H9 (cell line): ENCODE measurements around the gene RBM42. TPM values are rescaled to one million over a fixed set of nuclear protein-coding genes. Genes with fewer than 3 reads are reported as not detected.
A peak's percentile ranks its signal among the peaks of the same experiment; 100 is the strongest.

Experiments used
- DNase-seq: peaks from one replicate; pipeline ENCODE4 v3.0.0-alpha.2; 2017
- H2AFZ ChIP-seq: one replicate; pipeline ENCODE4 v1.6.1; 2013; ENCODE audit warnings: mild to moderate bottlenecking, low read length, control low read depth, moderate library complexity
- H2AK5ac ChIP-seq: 2 replicates; pipeline ENCODE4 v1.6.1; 2013; ENCODE audit warnings: low read length, control low read depth, mixed read lengths; ENCODE audit not compliant: insufficient read length
- H2BK120ac ChIP-seq: one replicate; pipeline ENCODE4 v1.6.1; 2013; ENCODE audit warnings: low read depth, mild to moderate bottlenecking, low read length, control low read depth, inconsistent platforms; ENCODE audit not compliant: poor library complexity, severe bottlenecking
- H2BK12ac ChIP-seq: 2 replicates; pipeline ENCODE4 v1.6.1; 2013; ENCODE audit warnings: low read length, control low read depth, mixed read lengths, low read depth; ENCODE audit not compliant: insufficient read length
- H2BK15ac ChIP-seq: 2 replicates; pipeline ENCODE4 v1.6.1; 2013; ENCODE audit warnings: low read depth, low read length, control low read depth
- H2BK20ac ChIP-seq: one replicate; pipeline ENCODE4 v1.6.1; 2013; ENCODE audit warnings: low read depth, mild to moderate bottlenecking, low read length, control low read depth, inconsistent platforms; ENCODE audit not compliant: poor library complexity, severe bottlenecking
- H2BK5ac ChIP-seq: 2 replicates; pipeline ENCODE4 v1.6.1; 2013; ENCODE audit warnings: low read length, control low read depth, mixed read lengths; ENCODE audit not compliant: insufficient read length
- H3K14ac ChIP-seq: 2 replicates; pipeline ENCODE4 v1.6.1; 2013; ENCODE audit warnings: low read length, control low read depth; ENCODE audit not compliant: insufficient read depth
- H3K18ac ChIP-seq: 2 replicates; pipeline ENCODE4 v1.6.1; 2013; ENCODE audit warnings: low read depth, mild to moderate bottlenecking, mixed read lengths, low read length, control low read depth; ENCODE audit not compliant: insufficient read length
- H3K23ac ChIP-seq: 2 replicates; pipeline ENCODE4 v1.6.1; 2013; ENCODE audit warnings: low read length, control low read depth, mixed read lengths, low read depth; ENCODE audit not compliant: insufficient read length
- H3K23me2 ChIP-seq: 2 replicates; pipeline ENCODE4 v1.6.1; 2013; ENCODE audit warnings: low read depth, mild to moderate bottlenecking, mixed read lengths, low read length, control low read depth; ENCODE audit not compliant: insufficient read length, poor library complexity, severe bottlenecking
- H3K27ac ChIP-seq: 2 replicates; pipeline ENCODE4 v1.5.1; 2013; ENCODE audit warnings: low read length, control low read depth, mixed read lengths, low read depth; ENCODE audit not compliant: insufficient read length
- H3K27me3 ChIP-seq: 2 replicates; pipeline ENCODE4 v1.6.1; 2013; ENCODE audit warnings: low read length, control low read depth, inconsistent platforms; ENCODE audit not compliant: insufficient read depth
- H3K4ac ChIP-seq: 2 replicates; pipeline ENCODE4 v1.6.1; 2013; ENCODE audit warnings: low read depth, mild to moderate bottlenecking, control low read depth, inconsistent platforms, low read length, moderate library complexity
- H3K4me1 ChIP-seq: 2 replicates; pipeline ENCODE4 v1.6.1; 2013; ENCODE audit warnings: low read length, control low read depth, inconsistent platforms; ENCODE audit not compliant: insufficient read depth
- H3K4me2 ChIP-seq: 2 replicates; pipeline ENCODE4 v1.6.1; 2013; ENCODE audit warnings: low read length, control low read depth, mixed read lengths; ENCODE audit not compliant: insufficient read length, insufficient read depth
- H3K56ac ChIP-seq: 2 replicates; pipeline ENCODE4 v1.6.1; 2013; ENCODE audit warnings: low read depth, mild to moderate bottlenecking, mixed read lengths, low read length, control low read depth; ENCODE audit not compliant: insufficient read length
- H3K79me1 ChIP-seq: 2 replicates; pipeline ENCODE4 v1.6.1; 2013; ENCODE audit warnings: low read depth, mild to moderate bottlenecking, moderate library complexity, low read length, control low read depth, inconsistent platforms; ENCODE audit not compliant: insufficient read depth, poor library complexity, severe bottlenecking
- H3K79me2 ChIP-seq: 2 replicates; pipeline ENCODE4 v1.6.1; 2013; ENCODE audit warnings: low read length, control low read depth, inconsistent platforms; ENCODE audit not compliant: insufficient read depth
- H3K9ac ChIP-seq: 2 replicates; pipeline ENCODE4 v1.6.1; 2013; ENCODE audit warnings: low read length, control low read depth, mixed read lengths; ENCODE audit not compliant: insufficient read length; ENCODE audit errors: extremely low read depth
- H3K9me3 ChIP-seq: one replicate; pipeline ENCODE4 v1.6.1; 2013; ENCODE audit warnings: low read depth, low read length, inconsistent platforms; ENCODE audit not compliant: control insufficient read depth
- H3T11ph ChIP-seq: one replicate; pipeline ENCODE4 v1.6.1; 2013; ENCODE audit warnings: mild to moderate bottlenecking, low read length, control low read depth, inconsistent platforms
- H4K20me1 ChIP-seq: one replicate; pipeline ENCODE4 v1.6.1; 2013; ENCODE audit not compliant: control insufficient read depth, insufficient read length, insufficient read depth
- H4K5ac ChIP-seq: 2 replicates; pipeline ENCODE4 v1.6.1; 2013; ENCODE audit warnings: low read depth, mild to moderate bottlenecking, mixed read lengths, low read length, control low read depth; ENCODE audit not compliant: insufficient read length
- H4K8ac ChIP-seq: replicated peaks from 2 replicates; pipeline ENCODE4 v1.6.1; 2013; ENCODE audit warnings: low read length, control low read depth, mixed read lengths, low read depth; ENCODE audit not compliant: insufficient read length
- H4K91ac ChIP-seq: 2 replicates; pipeline ENCODE4 v1.6.1; 2013; ENCODE audit warnings: low read depth, mild to moderate bottlenecking, moderate library complexity, mixed read lengths, low read length, control low read depth; ENCODE audit not compliant: insufficient read length
- H3K27ac Mint-ChIP-seq, 3 experiments: 2 replicates in 2 of 3; 3 replicates in 1 of 3; pipeline ENCODE4 v1.8.0; 2020 to 2021; ENCODE audit warnings: mixed read lengths in 3 of 3, mild to moderate bottlenecking in 1 of 3, moderate library complexity in 1 of 3
- H3K27me3 Mint-ChIP-seq: 2 replicates; pipeline ENCODE4 v1.8.0; 2021; ENCODE audit warnings: low read depth, mild to moderate bottlenecking, moderate library complexity, mixed read lengths
- H3K36me3 Mint-ChIP-seq, 3 experiments: 2 replicates in 2 of 3; 3 replicates in 1 of 3; pipeline ENCODE4 v1.8.0; 2020 to 2021; ENCODE audit warnings: low read depth in 3 of 3, mixed read lengths in 3 of 3; ENCODE audit not compliant: insufficient read depth in 1 of 3
- H3K4me1 Mint-ChIP-seq, 2 experiments: 2 replicates each; pipeline ENCODE4 v1.8.0; 2020; ENCODE audit warnings: mixed read lengths in 2 of 2
- H3K4me3 Mint-ChIP-seq, 2 experiments: 2 replicates in 1 of 2; 3 replicates in 1 of 2; pipeline ENCODE4 v1.8.0; 2020 to 2021; ENCODE audit warnings: mild to moderate bottlenecking in 2 of 2, mixed read lengths in 2 of 2, moderate library complexity in 1 of 2
- H3K9me3 Mint-ChIP-seq, 2 experiments: 2 replicates in 1 of 2; 3 replicates in 1 of 2; pipeline ENCODE4 v1.8.0; 2020; ENCODE audit warnings: mild to moderate bottlenecking in 2 of 2, mixed read lengths in 2 of 2, moderate library complexity in 1 of 2
- CTCF ChIP-seq: fragments of 200-600 bp; sonication (generic); conservative IDR thresholded peaks from 3 replicates; pipeline ENCODE4 v1.8.0; 2021; ENCODE audit warnings: antibody characterized with exemption, mild to moderate bottlenecking
- WGBS: extraction: QIAGEN DNeasy Blood & Tissue Kit; methylation state at CpG from one replicate; pipeline ENCODE4 v1.1.7; 2013; ENCODE audit warnings: missing lambda C conversion rate, low lambda C conversion rate, mixed read lengths; ENCODE audit not compliant: insufficient read length; ENCODE audit errors: extremely low coverage; 5-methylcytosine and 5-hydroxymethylcytosine counted together
- total RNA-seq: library from RNA; stranded (reverse); gene quantifications from 2 replicates; pipeline ENCODE4 v1.2.1, GENCODE V29; 2021

Gene RBM42
- total RNA-seq, 1 experiment from 2014 or later = 83.3 TPM

- Histone ChIP-seq H2BK15ac (no peak overlapping the region), H2BK20ac (no peak overlapping the region)
- TF ChIP-seq CTCF = no peak
Measured at GRCh38 chr19:35595928-35596327, 32.9 kb upstream of the RBM42 start.

More at GRCh38 chr19:35595928-35596327, 32.9 kb upstream of the RBM42 start:
- H3K4ac ChIP-seq = no peak overlapping the region
- no peak overlapping the region for H3K27ac ChIP-seq
- H2AK5ac ChIP-seq = no peak overlapping the region
- no peak overlapping the region for H3T11ph ChIP-seq
- no peaks in the 10 kb centered on the region for H4K20me1 ChIP-seq
- peak overlapping the region in 1 of 3 experiments; percentile 67; a peak in 1 of 7 replicates for H3K27ac Mint-ChIP-seq
- no peak overlapping the region for H4K8ac ChIP-seq
- no peaks in the 10 kb centered on the region for H3K79me2 ChIP-seq
- H2BK120ac ChIP-seq = no peak overlapping the region
- no peak overlapping the region for H3K4me2 ChIP-seq
- H2BK12ac ChIP-seq = no peak overlapping the region
- H3K9ac ChIP-seq = no peak overlapping the region
- H3K4me3 Mint-ChIP-seq = no peak overlapping the region
- H2BK5ac ChIP-seq = no peak overlapping the region
- no peaks in the 10 kb centered on the region for H3K9me3 Mint-ChIP-seq
- H3K14ac ChIP-seq = no peak overlapping the region
- H3K79me1 ChIP-seq = no peaks in the 10 kb centered on the region
- H3K36me3 Mint-ChIP-seq = no peaks in the 10 kb centered on the region
- H2AFZ ChIP-seq = no peak overlapping the region
- H3K56ac ChIP-seq = no peak overlapping the region
- no peak for DNase-seq
- H3K23me2 ChIP-seq = no peaks in the 10 kb centered on the region
- no peak overlapping the region for H4K91ac ChIP-seq
- H3K23ac ChIP-seq = no peak overlapping the region
- WGBS = no CpG with 5 or more reads among the region's 1 CpG
- no peaks in the 10 kb centered on the region for H3K9me3 ChIP-seq
- no peak overlapping the region for H4K5ac ChIP-seq
- peaks cover 0 to 2% of the 10 kb centered on the region in 2 experiments; a peak in 1 of 4 replicates for H3K4me1 Mint-ChIP-seq
- H3K18ac ChIP-seq = no peak overlapping the region
- H3K27me3 ChIP-seq = no peaks in the 10 kb centered on the region
- no peaks in the 10 kb centered on the region for H3K4me1 ChIP-seq
- H3K27me3 Mint-ChIP-seq = peaks cover 28% of the 10 kb centered on the region
